HG02973 (cell line): ENCODE results near the gene ZGRF1.
"Not testable (repeated sequence)": the region's sequence is repeated elsewhere in the genome, so short reads cannot be mapped to it uniquely, and the experiment has no call there.

ENCODE experiments used
- ATAC-seq: cut with Tn5 transposase; IDR thresholded peaks from one replicate; pipeline ENCODE4 v1.9.1; 2021; ENCODE audit warnings: moderate library complexity; ENCODE audit not compliant: unreplicated experiment

Gene ZGRF1

GRCh38 chr4:112642526-112642925 lies 5.8 kb upstream of the ZGRF1 start:
- ATAC-seq: no peak

- peak; percentile 5 for ATAC-seq
These were observed 800 bp upstream of the ZGRF1 start for GRCh38 chr4:112637552-112637866.

- ATAC-seq: no peak
These were observed 3.1 kb downstream of the ZGRF1 start for GRCh38 chr4:112633477-112634235.

- no peak for ATAC-seq
These were observed 10.5 kb downstream of the ZGRF1 start for GRCh38 chr4:112626228-112626627.

GRCh38 chr4:112616984-112617383 lies 19.7 kb downstream of the ZGRF1 start:
- ATAC-seq: no peak

GRCh38 chr4:112612814-112613213 lies 23.9 kb downstream of the ZGRF1 start:
- not testable (repeated sequence) for ATAC-seq

- ATAC-seq: peak; percentile 76
These were observed 32.1 kb downstream of the ZGRF1 start for GRCh38 chr4:112604589-112604988.

- no peak for ATAC-seq
These were observed 41.7 kb downstream of the ZGRF1 start for GRCh38 chr4:112594993-112595392.

GRCh38 chr4:112593438-112594133 lies 43.1 kb downstream of the ZGRF1 start:
- peak; percentile 66 for ATAC-seq

GRCh38 chr4:112592717-112593116 lies 44.0 kb downstream of the ZGRF1 start:
- ATAC-seq: no peak

- ATAC-seq: no peak
These were observed 45.1 kb downstream of the ZGRF1 start for GRCh38 chr4:112591593-112591992.

GRCh38 chr4:112589206-112589605 lies 47.5 kb downstream of the ZGRF1 start:
- no peak for ATAC-seq

- ATAC-seq: no peak
These were observed 50.6 kb downstream of the ZGRF1 start for GRCh38 chr4:112585977-112586736.

- no peak for ATAC-seq
These were observed 69.2 kb downstream of the ZGRF1 start for GRCh38 chr4:112567536-112567935.

- no peak for ATAC-seq
These were observed 71.9 kb downstream of the ZGRF1 start for GRCh38 chr4:112564706-112565270.

- ATAC-seq: no peak
These were observed 73.1 kb downstream of the ZGRF1 start for GRCh38 chr4:112563431-112564200.

GRCh38 chr4:112562254-112562879 lies 74.3 kb downstream of the ZGRF1 start:
- no peak for ATAC-seq

- peak; percentile 61 for ATAC-seq
These were observed 76.6 kb downstream of the ZGRF1 start for GRCh38 chr4:112560084-112560483.

- ATAC-seq: no peak
These were observed 77.7 kb downstream of the ZGRF1 start for GRCh38 chr4:112559053-112559452.

- no peak for ATAC-seq
These were observed 78.9 kb downstream of the ZGRF1 start for GRCh38 chr4:112557676-112558411.
